ENCODE results near the gene LCORL.

The LCORL gene

DNA sequence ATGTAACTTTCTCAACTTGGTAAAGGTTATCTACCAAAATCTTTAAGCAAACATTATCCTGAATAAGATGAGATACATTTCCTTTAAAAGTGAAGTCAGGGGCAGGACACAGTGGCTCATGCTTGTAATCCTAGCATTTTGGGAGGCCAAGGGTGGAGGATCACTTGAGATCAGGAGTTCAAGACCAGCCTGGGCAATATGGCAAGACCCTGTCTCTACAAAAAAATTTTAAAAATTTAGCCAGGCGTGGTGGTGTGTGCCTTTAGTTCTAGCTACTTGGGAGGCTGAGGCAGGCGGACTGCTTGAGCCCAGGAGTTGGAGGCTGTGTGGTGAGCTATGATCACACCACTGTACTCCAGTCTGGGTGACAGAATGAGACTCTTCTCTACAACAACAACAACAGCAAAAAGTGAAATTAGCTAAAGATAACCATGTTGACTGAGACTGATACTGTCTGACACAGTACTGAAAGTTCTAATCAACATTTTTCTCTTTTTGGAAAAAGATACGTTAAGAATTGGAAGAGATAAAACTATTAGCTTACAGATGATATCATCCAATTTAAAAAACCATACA, 215.9 kb downstream of the LCORL start:
- H3K4me3 ChIP-seq (ENCODE audit: low read length): no peak overlapping the region
- TF ChIP-seq, protein P1, sequence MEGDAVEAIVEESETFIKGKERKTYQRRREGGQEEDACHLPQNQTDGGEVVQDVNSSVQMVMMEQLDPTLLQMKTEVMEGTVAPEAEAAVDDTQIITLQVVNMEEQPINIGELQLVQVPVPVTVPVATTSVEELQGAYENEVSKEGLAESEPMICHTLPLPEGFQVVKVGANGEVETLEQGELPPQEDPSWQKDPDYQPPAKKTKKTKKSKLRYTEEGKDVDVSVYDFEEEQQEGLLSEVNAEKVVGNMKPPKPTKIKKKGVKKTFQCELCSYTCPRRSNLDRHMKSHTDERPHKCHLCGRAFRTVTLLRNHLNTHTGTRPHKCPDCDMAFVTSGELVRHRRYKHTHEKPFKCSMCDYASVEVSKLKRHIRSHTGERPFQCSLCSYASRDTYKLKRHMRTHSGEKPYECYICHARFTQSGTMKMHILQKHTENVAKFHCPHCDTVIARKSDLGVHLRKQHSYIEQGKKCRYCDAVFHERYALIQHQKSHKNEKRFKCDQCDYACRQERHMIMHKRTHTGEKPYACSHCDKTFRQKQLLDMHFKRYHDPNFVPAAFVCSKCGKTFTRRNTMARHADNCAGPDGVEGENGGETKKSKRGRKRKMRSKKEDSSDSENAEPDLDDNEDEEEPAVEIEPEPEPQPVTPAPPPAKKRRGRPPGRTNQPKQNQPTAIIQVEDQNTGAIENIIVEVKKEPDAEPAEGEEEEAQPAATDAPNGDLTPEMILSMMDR (conservative IDR thresholded peaks at IDR 0.05; ENCODE audit: low read depth, low read length): no peak
- DNase-seq (ENCODE audit: low read depth): no peak

- TF ChIP-seq, protein P1 (conservative IDR thresholded peaks at IDR 0.05; ENCODE audit: low read depth, low read length): no peak
- DNase-seq (ENCODE audit: low read depth): no peak
- H3K4me3 ChIP-seq (ENCODE audit: low read length): no peak overlapping the region
Measured at GRCh38 chr4:17797808-17798207, 223.7 kb downstream of the LCORL start.

GRCh38 chr4:17794730-17795129, 226.8 kb downstream of the LCORL start:
- no peak for DNase-seq (ENCODE audit: low read depth)
- TF ChIP-seq, protein P1 (conservative IDR thresholded peaks at IDR 0.05; ENCODE audit: low read depth, low read length): no peak
- no peak overlapping the region for H3K4me3 ChIP-seq (ENCODE audit: low read length)
